GM18873 (cell line): Measurements from ENCODE around the gene GRIK2.

Experiments
- ATAC-seq: cut with Tn5 transposase; IDR thresholded peaks from one replicate; pipeline ENCODE4 v1.9.1; 2021; ENCODE audit warnings: mild to moderate bottlenecking, moderate library complexity, moderate number of reproducible peaks; ENCODE audit not compliant: unreplicated experiment, low FRiP score

GRIK2 gene

GRCh38 chr6:101840100-101840499, 446.6 kb downstream of the GRIK2 start:
- no peak for ATAC-seq

DNA sequence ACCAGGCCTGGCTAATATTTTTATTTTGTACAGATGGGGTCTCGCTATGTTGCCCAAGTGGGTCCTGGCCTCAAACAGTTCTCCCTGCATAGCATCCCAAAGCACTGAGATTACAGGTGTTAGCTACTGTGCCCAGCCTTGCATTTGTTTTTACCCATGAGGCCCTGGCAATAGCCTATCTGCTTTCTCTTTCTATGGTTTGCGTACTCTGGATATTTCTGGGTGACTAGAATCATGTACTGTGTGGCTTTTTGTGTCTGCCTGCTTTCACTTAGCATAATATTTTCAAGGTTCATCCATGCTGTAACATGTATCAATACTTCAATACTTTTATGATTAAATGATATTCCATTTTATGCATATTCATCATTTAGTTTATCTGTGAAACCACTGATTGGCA, 451.7 kb downstream of the GRIK2 start:
- ATAC-seq = no peak

DNA sequence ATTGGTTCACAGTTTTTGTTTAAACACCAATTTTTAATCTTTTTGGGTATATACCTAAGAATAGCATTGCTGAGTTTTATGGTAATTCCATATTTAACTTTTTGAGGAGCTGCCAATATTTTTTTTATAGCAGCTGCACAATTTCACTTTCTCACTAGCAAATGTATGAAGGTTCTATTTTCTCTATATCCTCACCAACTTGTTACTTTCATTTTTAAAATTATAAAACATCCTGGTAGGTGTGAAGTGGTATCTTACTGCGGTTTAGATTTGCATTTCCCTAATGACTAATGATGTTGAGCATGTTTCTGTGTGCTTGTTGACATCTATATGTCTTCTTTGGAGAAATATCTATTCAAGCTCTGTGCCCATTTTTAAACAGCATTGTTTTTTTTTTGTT, 452.1 kb downstream of the GRIK2 start:
- no peak for ATAC-seq

- no peak for ATAC-seq
Observed at GRCh38 chr6:101847690-101848089, 454.2 kb downstream of the GRIK2 start.

DNA sequence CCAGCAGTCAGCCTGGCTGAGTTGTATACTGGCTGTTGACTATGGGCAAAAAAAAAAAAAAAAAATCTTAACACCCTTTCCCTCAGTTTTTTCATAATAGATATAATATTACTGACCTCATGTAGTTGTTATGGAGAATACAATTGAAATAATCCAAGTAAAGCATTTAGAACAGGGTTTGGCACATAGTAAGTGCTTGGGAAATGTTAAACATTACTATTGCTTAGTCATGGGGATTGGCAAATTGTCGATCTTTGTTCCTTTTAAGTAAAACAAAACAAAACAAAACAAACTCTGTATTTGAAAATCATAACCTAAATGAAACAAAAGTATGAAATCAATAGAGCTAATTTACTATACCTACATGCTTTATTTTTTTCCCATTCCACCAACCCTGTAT, 458.4 kb downstream of the GRIK2 start:
- ATAC-seq = no peak

DNA sequence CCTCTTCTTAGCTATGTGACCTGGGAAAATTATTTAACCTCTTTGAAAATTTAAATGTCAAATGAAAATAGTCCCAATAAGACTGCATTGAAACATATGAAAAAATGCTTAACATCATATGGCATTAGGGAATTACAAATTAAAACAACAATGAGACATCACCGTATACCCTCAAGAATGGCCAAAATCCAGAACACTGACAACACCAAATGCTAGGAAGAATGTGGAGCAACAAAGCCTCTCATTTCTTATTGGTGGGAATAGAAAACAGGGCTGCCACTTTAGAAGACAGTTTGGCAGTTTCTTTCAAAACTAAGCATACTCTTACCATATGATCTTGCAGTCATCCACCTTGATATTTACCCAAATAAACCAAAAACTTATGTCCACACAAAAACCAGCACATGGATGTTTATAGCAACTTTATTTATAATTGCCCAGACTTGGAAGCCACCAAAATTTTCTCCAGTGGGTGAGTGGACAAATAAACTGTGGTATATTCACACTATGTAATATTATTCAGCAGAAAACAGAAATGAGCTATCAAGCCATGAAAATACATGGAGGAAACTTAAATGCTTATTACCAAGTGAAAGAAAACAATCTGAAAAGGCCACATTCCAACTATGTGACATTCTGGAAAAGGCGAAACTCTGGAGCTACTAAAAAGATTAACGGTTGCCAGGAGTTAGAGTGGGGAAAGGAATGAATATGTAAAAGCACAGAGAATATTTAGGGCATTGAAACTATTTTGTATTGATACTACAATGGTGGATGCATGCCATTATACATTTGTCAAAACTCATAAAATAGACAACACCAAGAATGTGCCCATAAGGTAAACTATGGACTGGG, 459.9 kb downstream of the GRIK2 start:
- ATAC-seq = no peak

DNA sequence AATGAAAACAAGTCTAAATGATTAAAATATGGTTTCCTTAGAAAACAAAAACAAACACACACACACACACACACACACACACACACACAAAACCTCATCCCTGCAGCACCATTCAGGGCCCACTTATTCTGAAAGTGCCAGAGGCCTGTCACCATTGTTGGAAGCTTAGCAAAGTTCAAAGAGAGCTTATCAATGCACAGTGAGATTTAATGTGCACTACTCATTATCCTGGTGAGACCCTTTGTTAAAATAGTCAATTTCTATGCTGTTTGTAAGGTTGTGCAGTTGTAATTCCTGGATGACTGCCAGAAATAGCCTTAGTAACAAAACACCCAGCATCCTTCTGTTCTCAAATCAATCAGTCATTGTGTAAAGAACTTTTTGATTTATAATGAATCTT, 482.9 kb downstream of the GRIK2 start:
- no peak for ATAC-seq

DNA sequence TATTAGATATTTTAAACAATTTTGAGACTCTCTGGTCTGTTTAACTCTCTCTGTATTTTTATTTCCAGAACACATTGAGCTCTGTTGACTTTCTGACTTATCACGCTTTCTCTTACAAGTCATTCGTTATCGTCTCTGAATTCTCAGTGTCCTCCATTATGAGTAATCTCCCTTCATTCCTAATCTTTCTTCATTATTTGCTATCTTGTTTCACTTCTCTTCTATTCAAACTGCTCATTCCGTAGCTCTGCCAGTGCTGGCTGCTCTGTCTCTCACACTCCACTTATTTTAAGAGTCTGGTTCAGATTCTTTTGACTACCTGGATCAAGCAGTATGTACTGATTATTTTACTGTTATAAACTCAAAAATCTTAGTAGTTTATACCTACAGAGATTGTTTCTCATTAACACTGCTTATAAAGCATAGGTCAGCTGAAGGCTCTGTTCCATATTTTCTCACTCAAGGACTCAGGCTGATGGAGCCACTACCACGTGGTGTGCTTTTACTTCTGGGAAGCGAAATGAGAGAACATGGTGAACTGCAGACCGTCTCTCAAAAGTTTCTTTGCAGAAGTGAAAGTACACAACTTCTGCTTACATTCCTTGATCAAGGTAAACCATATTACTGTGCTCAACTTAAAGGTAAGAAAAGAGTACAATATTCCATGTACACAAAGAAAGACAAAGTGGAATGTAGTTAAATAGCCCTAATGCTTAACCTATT, 485.2 kb downstream of the GRIK2 start:
- no peak for ATAC-seq

GRCh38 chr6:101879782-101880181, 486.3 kb downstream of the GRIK2 start:
- ATAC-seq = no peak

DNA sequence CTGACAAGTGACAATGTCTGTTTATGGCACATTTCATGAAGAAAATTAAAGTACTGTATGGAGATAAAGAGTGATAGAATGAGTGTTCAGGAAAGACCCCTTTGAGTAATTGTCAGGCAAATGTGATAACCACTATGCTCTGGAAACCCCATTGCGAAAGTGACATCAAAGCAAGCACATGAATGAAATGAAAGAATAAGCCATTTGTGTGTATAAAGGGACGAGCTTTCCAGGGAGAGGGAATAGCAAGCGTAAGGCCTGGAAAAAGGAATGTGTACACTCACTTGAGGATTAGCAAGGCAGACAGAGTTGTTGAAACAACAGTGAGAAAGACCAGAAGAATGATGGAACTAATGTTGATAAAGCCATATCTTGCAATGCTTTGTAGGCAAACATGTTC, 490.0 kb downstream of the GRIK2 start:
- ATAC-seq = no peak

DNA sequence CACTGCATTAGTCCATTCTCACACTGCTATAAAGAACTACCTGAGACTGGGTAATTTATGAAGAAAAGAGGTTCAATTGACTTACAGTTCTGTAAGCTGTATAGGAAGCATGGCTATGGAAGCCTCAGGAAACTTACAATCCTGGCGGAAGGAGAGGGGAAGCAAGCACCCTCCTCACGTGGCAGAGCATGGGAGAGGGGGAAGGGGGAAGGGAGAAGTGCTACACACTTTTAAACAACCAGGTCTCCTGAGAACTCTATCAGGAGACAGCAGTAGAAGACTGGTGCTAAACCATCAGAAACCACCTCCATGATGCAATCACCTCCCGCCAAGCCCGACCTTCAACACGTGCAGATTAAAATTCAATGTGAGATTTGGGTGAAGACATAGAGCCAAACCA, 494.0 kb downstream of the GRIK2 start:
- no peak for ATAC-seq

GRCh38 chr6:101907356-101908217, 514.1 kb downstream of the GRIK2 start:
- ATAC-seq = no peak

- no peak for ATAC-seq
Observed at GRCh38 chr6:101909366-101909765, 515.9 kb downstream of the GRIK2 start.

DNA sequence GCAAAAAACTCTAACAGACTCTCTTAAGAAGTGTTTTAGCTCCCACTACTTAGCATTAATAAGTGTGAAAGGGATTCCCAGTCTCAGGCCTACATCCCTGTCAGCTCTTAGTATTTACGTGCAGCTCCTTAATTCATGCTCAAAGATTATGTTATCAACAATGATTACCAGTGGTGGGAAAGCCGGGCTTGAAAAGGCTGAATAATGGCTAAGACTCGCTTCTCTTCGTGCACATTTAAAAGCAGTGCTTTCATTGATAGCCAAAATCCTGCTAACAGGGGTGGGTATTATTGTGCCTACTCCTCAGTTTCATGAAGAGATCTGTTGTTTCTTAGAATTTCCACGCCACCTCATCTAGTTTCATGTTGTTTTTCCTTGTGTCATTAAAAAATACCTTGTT, 518.8 kb downstream of the GRIK2 start:
- ATAC-seq = no peak

DNA sequence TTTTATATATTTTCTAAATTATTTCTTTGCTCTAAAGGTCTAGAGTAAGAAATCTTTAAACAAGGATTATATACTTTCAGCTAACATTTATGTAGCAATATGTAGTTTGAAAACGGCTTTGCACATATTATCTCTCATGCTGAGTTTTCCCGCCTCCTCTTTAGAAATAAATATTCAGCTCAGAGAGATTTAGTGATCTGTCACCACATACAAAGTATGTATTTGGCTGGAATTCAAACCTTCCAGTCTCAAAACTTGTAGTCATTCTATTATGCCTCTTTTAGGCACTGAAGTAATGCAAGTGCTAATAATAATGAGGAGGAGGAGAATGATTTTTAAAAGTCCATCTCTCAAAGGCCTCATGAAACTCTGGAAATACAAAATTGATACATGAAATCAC, 525.0 kb downstream of the GRIK2 start:
- ATAC-seq = no peak

DNA sequence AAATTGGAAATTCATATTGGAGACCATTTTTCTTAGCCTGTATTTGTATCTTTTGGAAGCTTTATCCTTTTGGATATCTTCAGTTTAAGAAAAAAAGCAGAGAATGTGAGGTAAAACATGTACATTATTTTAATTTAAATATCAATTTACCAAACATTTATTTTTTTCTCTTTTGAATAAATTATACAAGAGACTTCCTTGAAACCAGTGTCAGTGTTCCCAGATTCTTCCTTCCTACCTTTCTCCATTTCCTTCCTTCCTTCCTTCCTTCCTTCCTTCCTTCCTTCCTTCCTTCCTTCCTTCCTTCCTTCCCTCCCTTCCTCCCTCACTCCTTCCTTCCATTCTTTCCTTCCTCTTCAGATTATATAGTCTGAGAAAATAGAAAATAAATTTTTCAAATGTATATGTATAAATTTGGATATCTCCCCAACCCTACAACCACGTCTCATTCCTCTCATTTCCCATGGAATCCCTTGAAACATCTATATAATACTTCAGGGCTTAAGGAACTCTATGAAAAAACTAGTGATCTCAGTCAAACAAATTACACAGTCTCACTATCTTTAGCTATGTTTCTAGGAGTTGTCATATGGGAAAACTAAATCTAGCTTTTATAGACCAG, 528.4 kb downstream of the GRIK2 start:
- ATAC-seq = no peak

DNA sequence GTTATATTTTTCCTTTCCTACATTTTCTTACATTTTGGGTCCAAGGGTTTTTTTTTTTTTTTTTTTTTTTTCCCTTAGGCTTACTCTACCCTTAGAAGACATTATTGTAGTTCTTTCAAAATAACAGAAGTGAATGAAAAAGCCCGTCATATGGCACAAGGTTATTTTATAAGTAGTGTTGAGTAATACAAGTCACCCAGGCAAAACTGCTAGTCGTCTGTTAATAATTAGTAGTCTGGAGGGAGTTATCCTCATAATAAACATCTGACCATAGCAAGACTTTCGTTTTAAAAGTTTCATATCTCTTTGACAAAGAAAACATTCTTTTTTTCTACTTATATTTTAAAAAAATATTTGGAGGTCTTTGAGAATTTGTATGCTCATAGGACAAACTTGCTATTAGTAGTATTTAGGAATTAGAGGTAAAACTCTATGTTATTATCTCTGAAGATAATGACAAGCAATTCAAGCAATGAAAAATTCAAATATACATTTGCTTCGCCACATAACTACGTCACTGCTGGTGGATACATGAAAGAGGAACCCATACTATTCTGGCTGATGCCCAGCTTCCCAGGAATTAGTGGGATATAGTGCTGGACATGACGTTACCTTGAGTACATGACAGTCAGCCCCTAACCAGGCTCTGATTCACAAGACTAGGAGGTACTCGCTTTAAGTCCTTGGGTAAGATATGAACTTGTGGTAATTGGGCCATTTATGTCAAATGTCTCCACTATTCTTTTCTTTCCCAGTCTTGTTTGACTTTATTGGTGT, 532.8 kb downstream of the GRIK2 start:
- ATAC-seq = no peak

- no peak for ATAC-seq
Observed at GRCh38 chr6:101931766-101932165, 538.3 kb downstream of the GRIK2 start.

DNA sequence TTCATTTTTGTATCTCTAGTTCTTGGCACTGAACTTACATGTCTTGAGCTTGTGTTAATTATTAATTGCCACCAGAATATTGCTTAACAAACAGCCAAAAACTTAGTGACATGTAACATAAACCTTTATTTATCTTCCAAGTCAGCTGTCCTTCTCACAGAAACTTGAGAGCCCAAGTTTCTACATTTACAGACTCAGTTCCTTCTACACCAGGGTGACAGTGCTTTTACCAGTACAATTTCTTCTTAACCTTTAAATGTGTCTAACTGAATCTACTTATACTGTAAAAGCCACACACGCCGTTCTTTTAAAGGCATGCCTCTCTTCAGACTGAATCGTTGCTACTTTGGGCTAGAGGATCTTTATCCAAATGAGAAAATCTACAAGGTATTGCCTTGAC, 539.2 kb downstream of the GRIK2 start:
- no peak for ATAC-seq

DNA sequence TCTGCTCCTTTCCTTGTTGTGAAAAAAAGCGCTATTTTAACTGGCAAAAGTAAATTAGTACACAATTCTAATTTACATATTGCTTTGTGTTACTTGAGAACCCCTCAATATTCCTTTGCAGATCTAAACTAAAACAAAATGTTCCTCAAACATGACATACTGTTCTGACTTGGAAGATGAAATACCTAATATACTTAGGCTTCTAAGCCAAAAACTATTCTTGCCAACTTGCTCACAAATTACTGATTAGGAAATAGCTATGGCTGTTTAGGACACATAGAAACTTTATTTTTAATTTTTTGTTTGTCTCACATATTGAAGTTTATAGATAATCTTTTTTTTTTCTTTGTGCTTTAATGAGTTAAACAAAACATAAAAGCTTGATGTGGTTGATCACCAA, 542.2 kb downstream of the GRIK2 start:
- ATAC-seq = no peak
